GM18526 (cell line): ENCODE results near the gene R3HDM2.

Source experiments
- POLR2A ChIP-seq: IDR thresholded peaks from 3 replicates; pipeline ENCODE4 v1.6.1; 2011; ENCODE audit not compliant: insufficient read length; ENCODE audit errors: extremely low read depth

The R3HDM2 gene

DNA sequence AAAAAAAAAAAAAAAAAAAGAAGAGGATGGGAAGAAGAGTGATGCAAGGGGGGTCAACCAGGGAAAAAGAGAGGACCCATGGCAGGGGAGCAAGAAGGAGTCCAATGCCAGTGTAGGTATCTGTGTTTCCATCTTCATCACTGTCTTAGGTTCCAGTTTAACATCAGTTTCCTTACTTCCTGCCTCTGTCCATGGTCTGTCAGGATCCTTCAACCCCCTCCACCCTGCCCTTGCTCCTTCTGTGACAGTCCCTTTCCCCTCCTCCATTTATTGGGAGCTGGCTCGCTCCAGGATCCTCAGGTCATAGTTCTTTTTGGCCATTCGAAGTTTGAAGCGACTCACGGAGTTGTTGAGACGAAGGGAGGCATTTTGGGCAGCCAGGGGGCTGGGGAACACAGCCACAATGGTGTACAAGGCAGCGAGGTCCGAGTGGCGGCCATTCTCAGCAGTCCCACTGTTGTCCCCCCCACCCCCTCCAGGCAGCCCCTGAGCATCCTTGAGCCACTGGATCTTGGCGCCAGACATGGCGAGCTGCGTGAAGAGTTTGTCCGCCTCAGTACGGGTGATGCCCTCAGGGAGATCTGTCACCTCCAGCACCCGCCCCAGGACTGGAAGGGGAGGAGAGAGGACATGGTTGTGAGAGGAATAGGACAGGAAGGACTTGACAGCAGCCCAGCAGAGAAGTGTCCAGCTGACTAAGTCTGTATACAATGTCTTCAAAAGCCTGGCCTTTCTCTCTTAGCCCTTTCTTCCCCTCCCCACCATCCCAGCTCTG is 176.2 kb downstream of the R3HDM2 start:
- no peak for TF ChIP-seq POLR2A

DNA sequence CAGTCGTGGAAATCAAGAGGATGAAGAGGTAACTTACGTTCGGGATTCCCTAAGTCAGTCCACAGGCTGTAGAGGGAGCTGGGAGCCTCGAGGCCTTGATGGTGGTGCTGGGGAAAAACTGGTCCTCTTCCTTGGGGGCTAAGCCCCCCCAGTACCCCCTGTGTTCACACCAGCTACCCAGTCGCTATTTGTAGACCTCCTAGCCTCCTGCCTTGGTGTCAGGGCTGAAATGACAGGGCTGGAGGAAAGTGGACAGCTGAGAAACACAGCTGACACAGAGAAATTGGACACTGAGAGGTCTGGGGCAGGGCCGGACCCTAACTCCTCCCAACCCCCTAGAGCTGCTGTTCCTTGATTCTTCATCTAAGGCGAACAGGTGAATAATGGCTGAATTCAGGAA is 179.9 kb downstream of the R3HDM2 start, which contains the start of gene STAC3:
STAC3 (minus strand) TSS at position 232 of the 400 bp plus-strand sequence. CDS start 1,551 bp downstream, outside the sequence.
- TF ChIP-seq POLR2A = no peak

DNA sequence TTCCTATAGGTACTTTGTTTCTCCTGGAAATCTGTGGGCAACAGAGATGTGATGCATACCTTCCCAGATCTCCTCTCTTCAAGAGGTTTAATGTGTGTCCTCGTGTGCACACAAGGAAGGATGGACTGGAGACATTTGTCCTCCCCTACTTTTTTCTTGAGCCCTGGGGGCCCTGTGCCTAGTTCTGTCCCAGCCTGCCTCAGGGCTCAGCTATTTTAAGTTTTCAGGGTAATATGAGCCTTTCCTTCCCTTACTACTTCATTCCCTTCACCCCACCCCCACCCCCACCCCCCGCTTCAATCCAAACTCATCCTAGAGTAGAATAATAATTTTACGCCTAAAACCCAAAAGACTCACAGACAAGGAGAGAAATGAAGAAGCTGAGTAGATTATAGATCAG is 180.3 kb downstream of the R3HDM2 start:
- TF ChIP-seq POLR2A = no peak

DNA sequence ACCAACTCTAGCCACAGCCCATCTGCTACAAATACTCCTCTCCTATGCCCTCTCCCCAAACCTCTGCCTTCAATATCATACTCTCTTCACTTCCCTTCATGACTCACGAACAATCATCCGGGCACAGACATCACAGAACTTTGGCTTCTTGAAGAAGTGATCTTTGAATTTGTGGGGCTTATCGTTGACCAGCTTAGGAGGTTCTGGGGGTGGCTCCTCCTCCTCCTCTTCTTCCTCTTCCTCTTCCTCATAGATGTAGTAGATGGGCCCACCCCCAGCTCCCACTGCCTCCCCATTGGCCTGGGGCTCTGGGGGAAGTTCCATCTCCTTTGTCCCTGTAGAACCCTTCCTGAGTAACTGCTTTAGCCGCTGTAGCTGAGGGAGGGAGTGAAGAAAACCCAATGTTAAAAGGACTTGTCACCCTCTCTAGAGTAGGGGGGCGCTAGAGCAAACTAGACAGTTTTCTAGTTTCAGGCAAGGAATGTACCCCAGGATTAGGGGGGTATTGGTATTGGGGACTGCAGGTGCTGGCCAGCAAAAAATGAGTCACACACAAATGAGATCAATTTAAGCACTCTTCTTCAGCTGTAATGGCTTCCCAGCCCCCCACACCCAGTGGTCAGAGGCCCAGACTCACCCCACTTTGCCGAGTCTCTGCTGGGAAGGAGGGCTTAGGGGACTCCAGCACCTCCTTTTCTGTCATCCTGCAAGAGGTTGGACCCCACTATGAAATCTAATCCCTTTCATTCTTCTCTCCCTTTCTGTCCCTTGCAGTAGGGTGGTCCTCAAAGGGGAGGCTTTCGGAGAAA is 181.7 kb downstream of the R3HDM2 start:
- no peak for TF ChIP-seq POLR2A

DNA sequence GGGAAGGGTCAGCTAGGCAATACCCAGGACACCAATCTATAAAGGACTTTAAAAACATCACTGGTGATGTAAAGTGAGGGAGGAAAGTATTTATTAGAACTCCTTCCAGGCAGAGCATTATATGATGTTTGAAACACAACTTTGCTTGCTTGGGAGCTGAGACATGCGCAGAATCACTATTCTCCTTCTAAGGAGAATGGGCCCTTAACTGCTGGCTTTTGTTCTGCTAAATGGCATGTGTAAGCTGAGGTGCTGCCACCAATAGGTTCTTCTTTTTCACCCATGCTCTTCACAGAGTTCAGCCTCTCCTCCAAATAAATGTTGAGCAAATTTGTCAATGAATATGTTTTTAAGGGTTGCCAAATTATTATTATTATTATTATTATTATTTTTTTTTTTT is 183.8 kb downstream of the R3HDM2 start:
- TF ChIP-seq POLR2A = no peak

DNA sequence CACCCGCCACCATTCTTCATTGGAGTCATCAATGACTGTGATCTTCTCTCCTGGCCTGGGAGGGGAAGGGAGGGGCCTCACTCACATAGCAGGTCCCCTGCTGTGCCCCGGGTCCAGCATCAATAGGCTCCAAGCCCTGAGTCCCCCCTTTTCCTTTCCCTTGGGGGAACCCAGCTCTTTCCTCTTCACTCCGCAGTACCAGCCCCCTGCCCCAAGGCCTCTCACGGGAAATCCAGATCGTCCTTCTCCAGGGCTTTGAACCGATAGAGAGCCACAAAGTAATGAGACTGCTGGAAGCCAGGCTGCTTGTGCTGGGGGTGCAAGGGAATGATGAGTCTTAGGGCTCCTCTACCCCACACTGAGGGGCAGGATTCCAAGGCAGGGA is 186.5 kb downstream of the R3HDM2 start:
- TF ChIP-seq POLR2A = no peak

DNA sequence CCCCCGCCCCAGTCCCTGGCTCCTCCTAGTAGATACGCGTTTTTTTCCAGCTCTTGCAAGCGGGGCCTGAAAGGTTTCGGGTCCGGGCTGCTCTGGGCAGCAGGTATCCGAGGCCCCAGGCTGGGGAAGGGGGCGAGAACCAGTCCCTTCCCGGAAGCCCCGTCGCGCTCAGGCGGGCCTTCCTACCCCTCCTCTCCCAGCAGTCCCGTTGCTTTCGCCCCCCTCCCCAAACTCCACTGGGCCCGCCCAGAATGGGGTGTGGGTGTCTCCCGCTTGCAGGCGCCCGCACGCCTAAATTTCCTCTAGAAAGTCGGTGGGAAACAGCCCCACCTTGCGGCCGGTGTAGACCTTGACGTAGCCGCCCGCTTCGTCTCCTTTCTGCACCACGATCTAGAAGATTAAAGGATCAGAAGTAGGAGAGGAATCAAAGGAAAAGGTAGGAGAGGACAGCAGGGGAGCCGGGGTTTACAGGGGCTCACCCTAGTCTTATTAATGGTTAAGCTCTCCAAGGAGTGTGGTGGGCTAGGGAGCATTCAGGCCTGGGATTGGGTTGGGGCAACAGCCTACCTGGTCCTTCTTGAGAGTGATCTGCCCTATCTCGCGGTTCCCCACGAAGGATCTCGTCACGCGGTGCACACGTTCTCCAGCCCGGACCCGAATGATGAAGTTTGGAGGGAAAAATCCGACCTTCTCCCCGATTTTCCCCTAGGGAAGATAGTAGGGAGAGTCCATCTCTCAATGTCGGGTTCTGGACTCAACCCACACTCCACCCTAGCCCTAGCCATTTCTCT is 187.1 kb downstream of the R3HDM2 start:
- TF ChIP-seq POLR2A = no peak

DNA sequence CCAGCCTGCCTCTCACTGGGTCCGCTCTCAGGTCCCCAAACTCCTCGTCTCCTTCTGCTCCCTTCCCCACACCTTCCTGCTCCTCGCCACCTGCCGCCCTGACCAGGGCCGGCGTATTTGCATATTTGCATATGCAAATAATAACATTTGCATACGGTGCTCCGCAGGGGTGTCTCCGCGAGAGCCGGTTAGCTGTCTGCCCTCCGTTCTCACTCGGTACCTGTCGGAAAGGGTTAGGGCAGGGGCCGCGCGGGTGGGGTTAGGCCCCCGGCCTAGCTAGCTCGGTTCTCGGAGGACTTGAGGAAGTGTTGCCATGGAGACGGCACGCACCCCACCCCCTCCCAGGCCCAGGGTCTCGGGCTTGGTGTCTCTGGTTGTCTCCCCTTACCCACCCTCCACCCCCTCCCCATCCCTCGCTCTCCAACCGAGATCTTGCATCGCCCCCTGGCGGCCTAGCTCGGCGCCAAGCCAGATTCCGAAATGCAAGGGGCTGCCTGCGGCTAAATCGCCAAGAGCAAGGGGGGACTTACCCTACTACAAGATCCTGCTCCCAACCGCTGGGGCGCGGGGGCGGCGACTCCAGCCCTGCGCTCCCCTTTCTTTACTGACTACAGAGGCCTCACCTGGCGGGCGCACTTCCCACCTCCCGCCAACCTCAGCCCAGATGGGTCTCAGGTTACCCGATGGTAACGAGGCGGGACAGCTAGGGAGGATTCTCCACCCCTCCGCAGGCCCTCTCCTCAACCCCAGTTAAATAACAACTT is 188.0 kb downstream of the R3HDM2 start:
- TF ChIP-seq POLR2A = no peak

DNA sequence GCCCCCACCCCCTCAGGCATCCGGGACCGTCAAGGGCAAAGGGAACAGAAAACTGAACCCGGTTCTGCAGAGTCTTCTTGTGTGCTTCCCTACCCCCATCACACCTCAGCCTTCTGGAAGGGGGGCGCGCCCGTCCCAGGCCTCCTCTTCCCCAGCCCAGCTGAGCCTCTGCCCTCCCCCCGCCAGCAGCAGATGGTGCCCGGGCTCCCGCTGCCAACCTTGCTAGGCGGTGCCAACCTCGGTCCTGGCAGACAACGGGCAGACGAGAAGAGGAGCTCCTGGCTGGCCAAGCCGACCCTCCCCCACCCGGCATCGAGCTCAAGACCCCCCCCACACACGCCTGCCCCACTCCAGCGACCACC is 188.5 kb downstream of the R3HDM2 start:
- no peak for TF ChIP-seq POLR2A

DNA sequence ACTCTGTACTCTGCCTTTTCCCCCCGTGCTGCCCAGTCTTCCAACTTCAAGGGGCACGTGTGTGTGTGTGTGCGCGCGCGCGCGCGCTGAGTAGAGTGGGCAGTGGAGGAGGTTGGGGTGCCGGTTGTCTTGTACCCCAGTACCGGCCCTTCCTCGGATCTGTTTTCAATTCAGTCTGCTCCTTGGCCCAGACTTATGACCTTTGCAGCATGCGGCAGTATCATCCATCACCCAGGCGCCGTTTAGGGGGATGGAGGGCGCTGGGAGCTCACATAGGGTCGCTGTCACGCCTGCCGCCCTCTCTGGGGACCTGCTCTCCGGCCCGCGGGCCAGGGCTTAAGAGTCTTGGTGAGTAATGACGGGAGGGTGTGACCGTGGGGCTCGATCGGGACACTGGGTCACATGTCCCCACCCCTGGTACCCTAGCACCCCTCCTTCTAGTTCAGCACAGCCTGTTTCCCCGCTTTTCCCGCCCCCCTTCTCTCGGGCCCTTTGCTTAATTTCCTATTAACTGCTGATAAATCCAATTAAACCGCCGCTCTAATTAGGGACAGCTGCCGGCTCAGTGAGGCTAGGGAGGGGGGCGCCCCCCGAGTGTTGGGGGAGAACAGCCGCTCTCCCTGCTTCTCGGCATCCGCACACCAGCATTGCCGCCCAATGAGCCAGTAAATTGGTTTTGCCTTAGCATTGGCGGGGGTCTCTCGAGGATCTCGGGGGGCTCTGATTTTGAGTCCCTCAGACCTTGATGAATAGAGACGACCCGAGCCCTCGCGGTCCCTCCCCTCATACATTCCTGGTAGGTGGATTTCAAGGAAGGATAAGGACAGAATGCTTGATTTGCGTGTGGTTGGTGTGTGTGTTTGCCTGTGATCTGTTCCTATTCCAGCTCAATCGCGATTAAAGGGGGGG is 189.2 kb downstream of the R3HDM2 start:
- TF ChIP-seq POLR2A = no peak

DNA sequence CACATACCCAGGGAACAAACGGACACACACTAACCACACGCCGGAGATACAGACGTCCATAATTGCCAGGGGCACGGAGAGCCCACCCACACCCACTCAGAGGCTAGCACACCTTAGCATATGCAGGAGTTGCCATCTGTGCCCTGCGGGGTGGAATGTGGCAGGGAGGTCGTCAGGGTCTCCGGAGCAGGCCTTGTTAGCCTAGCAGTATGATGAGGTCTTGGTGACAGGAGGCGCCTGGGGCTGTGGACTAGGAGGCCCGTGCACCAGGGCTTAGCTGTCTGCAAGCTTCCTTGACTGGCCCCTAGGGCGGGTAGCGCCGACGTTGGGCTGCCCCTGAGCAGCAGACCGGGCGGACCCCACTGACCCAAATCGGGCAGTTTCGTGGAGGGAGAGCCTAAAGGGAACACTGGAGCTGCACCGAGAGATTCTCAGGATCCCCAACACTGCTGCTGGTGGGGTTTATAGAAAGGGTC is 189.9 kb downstream of the R3HDM2 start:
- TF ChIP-seq POLR2A = no peak

DNA sequence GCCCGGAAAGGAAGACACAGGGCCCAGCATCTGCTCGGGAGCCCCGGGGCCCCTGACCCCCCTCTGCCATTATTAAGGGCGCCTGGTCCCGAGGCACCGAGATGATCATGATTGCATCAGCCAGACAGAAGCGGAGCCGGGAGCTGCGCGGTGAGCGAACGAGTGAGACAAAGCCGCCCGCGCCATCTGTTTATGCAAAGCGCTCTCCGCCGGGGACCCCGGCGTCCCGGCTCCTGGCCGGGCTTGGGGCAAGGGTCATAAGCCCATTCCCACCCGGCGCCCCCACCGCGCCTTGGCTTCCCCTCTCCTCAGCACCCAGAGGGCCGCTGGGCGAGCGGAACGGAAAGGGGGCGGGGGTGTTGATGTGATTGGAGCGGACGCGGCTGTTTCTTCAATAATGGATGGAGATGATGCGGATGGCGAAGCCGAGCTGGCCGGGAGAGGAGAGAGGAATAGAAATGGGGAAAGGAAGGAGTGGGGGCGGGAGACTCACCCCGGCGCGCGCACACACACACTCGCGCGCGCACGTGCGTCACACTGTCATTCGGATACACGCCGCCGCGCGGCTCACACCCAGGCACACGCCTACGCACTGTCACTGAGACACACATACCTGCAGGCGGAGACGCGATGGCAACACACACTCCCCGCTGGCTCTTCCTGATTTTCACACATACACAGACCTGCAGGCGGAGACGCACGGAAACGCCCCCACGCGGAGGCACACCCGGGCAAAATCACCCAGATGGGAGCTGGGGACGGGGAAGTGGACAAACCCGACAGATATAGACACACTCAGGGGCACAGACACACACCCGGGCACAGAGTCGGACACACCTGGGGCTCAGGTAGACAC is 190.5 kb downstream of the R3HDM2 start:
- peak; percentile 25 for TF ChIP-seq POLR2A

DNA sequence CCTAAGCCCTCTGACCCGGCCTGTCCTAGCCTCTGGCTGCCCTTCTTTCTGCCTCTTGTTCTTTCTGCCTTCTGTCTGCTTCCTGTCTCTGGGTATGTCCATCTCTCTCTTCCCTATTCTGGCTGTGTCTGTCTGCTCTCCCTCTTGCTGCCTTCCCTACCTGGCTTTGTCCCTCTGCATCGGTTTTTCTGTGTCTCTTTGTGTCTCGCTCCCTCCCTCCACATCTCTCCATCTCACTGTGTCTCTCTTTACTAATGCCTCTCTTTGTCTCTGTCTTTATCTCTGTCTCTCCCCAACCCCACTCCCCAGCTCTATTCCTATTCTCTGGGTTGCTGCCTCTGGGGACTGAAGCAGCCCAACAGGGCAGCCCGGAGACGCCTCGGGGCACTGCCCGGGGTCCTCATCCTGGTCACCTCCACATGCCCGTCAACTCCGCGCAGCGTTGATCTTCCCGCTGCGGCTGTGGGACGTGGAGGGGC is 191.2 kb downstream of the R3HDM2 start:
- TF ChIP-seq POLR2A = no peak
